ENCODE results near the gene EBF4.

The EBF4 gene

DNA sequence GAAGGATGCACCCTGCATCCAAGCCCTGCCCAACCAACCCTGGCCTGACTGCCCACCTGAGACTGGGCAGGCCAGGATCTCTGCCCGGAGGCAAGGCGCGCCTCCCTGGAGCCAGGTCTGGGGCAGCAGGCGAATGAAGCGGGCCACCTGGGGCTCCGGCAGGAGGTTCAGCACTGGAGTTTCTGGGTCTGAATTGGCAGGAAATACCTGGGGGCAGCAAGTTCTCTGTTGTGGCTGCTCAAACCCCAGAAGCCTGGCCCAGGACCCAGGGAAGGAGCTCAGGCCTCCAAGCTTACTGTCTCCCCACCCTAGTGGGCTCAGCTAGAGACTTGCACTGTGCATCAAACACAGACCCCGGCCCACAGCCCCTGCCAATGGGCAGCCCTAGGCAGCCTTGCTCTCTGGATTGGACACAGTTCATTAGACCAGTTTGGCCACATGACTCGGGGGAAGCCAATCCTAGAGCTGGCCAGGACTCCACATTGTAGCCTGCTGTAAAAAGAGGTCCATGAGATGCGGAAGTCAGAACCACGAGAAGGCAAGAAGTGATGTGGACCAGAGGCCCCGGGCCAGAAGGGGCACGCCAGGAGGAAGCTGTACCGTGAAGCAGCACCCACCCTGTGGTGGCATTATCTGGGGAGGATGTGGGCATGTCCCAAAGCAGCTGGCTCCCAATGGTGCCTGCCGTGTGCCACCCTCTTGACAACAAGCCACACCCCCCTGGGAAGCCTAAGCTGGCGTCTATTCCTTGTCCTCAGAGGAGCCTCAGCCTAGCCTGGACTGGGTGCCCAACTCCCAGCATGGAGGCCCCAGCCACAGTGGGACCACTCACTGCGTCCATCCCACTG is 104.8 kb downstream of the EBF4 start:
- DNase-seq (no peak), ATAC-seq (replicated peaks) (no peak)
- Mint-ChIP-seq H3K9me3 (no peaks in the 10 kb centered on the region), H3K36me3 (ENCODE audit: insufficient read depth) (peaks cover 3% of the 10 kb centered on the region), H3K27ac (no peak overlapping the region), H3K4me1 (ENCODE audit: low read depth in 2 of 2) (peaks cover 19 to 22% of the 10 kb centered on the region in 2 donors), H3K4me3 (no peak overlapping the region), H3K27me3 (peaks cover 88 to 100% of the 10 kb centered on the region in 2 donors)

DNA sequence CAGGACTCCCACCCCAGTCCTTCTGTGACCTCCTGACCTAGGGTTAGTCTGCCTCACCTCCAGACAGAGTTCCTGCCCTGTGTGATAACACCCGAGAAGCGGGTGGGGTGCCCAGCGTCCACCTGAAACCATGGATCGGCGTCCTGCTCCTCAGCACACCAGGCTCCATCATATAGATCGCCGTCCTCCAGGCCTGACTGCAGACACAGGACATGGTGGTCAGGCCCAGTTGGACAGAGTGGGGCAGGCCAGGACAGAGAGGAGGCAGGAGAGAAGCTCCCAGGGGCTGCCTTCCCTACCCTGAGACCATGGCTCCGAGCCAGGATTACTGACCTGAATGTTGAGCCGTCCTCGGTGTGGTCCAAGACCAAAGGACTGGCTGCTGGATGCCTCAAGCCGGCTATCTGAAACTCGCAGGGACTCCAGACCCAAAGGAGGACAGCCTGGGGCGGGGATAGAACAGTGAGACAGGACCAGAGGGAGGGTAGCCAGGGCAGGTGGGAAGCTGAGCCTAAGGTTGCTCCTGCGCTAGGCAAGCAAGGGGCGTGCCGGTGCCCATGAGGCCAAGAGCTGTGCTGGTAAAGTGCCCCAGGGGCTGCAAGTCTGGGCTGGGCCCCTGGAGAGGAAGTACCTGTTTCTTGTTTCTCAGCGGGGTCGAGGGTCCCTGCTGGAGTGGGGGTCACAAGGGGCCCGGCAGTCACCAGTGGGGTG is 105.7 kb downstream of the EBF4 start:
- H3K4me3 Mint-ChIP-seq: no peak overlapping the region
- peaks cover 19 to 22% of the 10 kb centered on the region in 2 donors for H3K4me1 Mint-ChIP-seq (ENCODE audit: low read depth in 2 of 2)
- ATAC-seq (replicated peaks) (no peak), DNase-seq (no peak)
- no peak overlapping the region for H3K27ac Mint-ChIP-seq
- peaks cover 87 to 100% of the 10 kb centered on the region in 2 donors for H3K27me3 Mint-ChIP-seq
- peaks cover 3% of the 10 kb centered on the region for H3K36me3 Mint-ChIP-seq (ENCODE audit: insufficient read depth)
- H3K9me3 Mint-ChIP-seq: no peaks in the 10 kb centered on the region

DNA sequence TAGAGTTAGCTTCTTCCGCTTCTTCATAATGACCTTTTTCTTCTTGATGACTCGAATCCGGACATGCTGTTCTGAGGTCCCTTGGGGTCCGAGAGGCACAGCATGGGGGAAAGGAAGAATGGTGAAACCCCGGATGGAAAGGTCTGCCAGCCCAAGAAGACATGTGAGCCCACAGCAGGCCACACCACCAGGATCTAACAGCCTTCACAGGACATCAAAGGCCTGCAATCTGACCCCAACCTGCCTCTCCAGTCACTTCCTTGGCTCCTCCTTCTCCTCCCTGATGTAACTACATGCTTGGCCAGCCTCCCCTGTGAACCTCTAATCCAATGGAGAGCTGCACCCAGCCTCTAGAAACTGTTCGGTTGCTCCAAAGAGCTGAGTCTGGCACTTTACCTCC is 106.2 kb downstream of the EBF4 start:
- Mint-ChIP-seq H3K9me3 (no peaks in the 10 kb centered on the region), H3K36me3 (ENCODE audit: insufficient read depth) (peaks cover 3% of the 10 kb centered on the region), H3K4me3 (peak overlapping the region in 1 of 2 donors; percentile 84), H3K27me3 (peaks cover 84 to 100% of the 10 kb centered on the region in 2 donors), H3K27ac (no peak overlapping the region), H3K4me1 (ENCODE audit: low read depth in 2 of 2) (peaks cover 19 to 22% of the 10 kb centered on the region in 2 donors)
- no peak for DNase-seq
- no peak for ATAC-seq (replicated peaks)

- no peak for DNase-seq
- ATAC-seq (replicated peaks): no peak
- Mint-ChIP-seq H3K27ac (no peak overlapping the region), H3K36me3 (ENCODE audit: insufficient read depth) (peaks cover under 1% of the 10 kb centered on the region), H3K27me3 (peaks cover 84 to 100% of the 10 kb centered on the region in 2 donors), H3K4me3 (peak overlapping the region; percentile 76 to 84), H3K4me1 (ENCODE audit: low read depth in 2 of 2) (peaks cover 19 to 22% of the 10 kb centered on the region in 2 donors), H3K9me3 (no peaks in the 10 kb centered on the region)
Observed at GRCh38 chr20:2799271-2799670, 106.7 kb downstream of the EBF4 start.

GRCh38 chr20:2799688-2800520 is 107.3 kb downstream of the EBF4 start:
- H3K27ac Mint-ChIP-seq: peak overlapping the region in 1 of 2 donors; percentile 87
- H3K4me1 Mint-ChIP-seq (ENCODE audit: low read depth in 2 of 2): peaks cover 19 to 22% of the 10 kb centered on the region in 2 donors
- no peaks in the 10 kb centered on the region for H3K9me3 Mint-ChIP-seq
- no peak for DNase-seq
- ATAC-seq (replicated peaks): peak; percentile 8
- H3K36me3 Mint-ChIP-seq (ENCODE audit: insufficient read depth): peaks cover 2% of the 10 kb centered on the region
- H3K4me3 Mint-ChIP-seq: peak overlapping the region; percentile 76 to 84
- H3K27me3 Mint-ChIP-seq: peaks cover 82 to 100% of the 10 kb centered on the region in 2 donors

- peak within 1 kb of the TSS; percentile 49 to 87 for H3K27ac Mint-ChIP-seq
- H3K4me3 Mint-ChIP-seq: peak within 1 kb of the TSS; percentile 78 to 84
- peak; percentile 49 for ATAC-seq (replicated peaks)
- H3K9me3 Mint-ChIP-seq: no peaks in the 10 kb centered on the region
- DNase-seq: no peak
- H3K4me1 Mint-ChIP-seq (ENCODE audit: low read depth in 2 of 2): peaks cover 19 to 22% of the 10 kb centered on the region in 2 donors
- peaks cover 84 to 100% of the 10 kb centered on the region in 2 donors for H3K27me3 Mint-ChIP-seq
- peaks cover 2% of the 10 kb centered on the region for H3K36me3 Mint-ChIP-seq (ENCODE audit: insufficient read depth)
Observed at GRCh38 chr20:2800521-2801285, 108.1 kb downstream of the EBF4 start, which contains the start of gene CPXM1. TSS of gene CPXM1 (minus strand) at chr20:2800627. CDS start at chr20:2800572, 55 bp downstream.

DNA sequence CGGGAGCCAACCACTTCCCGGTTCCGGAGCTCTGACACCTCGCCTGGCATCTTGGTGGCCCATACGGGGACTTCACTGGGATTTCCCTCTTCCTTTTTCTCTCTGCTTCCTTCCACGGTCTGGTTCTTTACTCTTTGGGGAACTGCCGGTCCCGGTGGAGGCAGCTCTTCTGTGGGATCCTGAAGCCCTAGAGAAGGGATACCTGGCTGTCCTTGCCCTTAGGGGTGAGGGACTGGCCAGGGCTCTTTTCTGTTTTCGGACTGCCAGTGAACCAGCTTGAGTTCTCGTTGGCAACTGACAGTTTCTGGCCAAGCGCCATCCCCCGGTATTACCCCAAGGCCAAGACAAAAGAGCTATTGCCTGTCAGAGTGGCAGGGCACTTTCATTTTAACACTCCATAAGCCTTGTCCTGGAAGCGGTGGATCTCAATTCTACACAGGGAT is 108.7 kb downstream of the EBF4 start:
- no peak for DNase-seq
- Mint-ChIP-seq H3K27me3 (peaks cover 84 to 100% of the 10 kb centered on the region in 2 donors), H3K9me3 (no peaks in the 10 kb centered on the region)

DNA sequence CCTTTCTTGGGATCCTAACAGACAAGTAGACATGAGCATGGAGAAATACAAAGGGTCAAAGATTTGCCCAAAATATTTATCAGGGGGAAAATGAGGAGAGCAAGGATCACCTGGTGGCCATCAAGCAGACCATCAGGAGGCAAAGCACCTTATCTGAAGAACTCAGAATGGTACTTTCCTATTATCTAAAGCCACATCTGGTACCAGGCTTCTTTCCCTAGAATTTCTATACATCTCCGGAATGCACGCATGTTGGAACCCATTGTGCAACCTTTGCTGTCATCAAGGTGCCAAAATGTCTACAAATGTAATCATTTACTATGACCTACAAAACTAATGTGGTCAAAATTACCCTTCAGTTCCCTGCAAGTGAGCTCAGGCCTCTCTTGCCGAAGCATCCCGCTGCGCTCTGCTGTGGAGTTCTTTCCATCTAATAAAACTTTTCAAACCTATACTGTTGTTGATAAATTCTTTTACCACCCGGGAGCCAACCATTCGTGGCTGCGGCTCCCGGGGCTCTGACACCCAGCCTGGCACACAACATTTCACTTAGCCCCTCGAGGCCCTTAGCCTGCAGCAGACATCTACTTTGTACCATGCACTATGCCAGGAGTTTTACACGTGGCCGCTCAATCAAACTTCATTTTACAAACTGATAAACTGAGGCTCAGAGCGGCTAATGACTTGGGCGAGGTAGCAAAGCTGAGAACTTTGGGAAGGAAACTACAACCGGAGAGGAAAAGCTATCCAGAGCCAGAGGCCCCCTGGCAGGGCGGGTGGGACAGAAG is 111.7 kb downstream of the EBF4 start:
- no peak for ATAC-seq (replicated peaks)
- no peak overlapping the region for H3K27ac Mint-ChIP-seq

More for the DNA sequence above, 108.7 kb downstream of the EBF4 start:
- H3K4me3 Mint-ChIP-seq: peak overlapping the region; percentile 75 to 78
- H3K36me3 Mint-ChIP-seq (ENCODE audit: insufficient read depth): peaks cover 2% of the 10 kb centered on the region
- peak overlapping the region in 1 of 2 donors; percentile 49 for H3K27ac Mint-ChIP-seq
- ATAC-seq (replicated peaks): no peak
- peaks cover 23 to 24% of the 10 kb centered on the region in 2 donors for H3K4me1 Mint-ChIP-seq (ENCODE audit: low read depth in 2 of 2)

DNA sequence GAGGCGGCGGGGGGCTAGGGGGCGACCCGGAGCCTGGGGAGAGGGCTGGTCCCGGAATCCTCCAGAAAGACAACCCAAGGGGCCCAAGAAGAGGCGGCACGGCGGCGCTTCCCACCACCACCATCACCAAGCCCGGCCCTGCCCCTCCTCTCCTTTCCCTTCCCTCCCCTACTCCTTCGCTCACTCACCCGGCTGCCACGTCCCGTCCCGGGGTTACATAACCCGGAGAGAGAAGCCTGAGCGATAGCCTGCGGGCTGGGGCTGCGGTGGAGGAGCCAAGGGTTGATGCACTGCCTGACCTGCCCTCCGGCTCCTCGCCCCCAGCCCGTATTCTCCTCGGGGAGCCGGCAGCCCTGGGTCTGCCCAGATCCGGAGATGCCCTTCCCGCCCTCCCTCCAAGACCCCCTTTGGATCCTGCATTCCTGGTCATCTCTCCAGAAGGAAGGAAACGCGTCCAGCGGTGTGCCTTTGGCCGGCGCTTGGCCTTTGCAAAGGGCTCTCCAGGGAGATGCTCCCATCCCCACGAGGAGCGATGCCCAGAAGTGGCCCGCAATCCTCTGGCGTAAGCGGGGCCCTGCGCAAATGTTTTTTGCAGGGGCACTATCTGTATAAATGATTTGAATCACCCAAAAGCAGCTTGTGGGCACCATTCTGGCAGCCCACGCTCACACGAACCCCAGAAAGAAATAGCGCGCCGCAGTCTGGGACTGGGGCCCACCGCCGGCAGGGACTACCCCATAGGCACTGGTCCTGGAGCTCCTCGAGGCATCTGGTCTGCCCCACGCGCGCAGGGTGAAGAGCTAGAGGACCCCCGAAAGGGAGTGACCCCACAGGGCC is 112.5 kb downstream of the EBF4 start:
- peaks cover 14 to 21% of the 10 kb centered on the region in 2 donors for H3K4me1 Mint-ChIP-seq (ENCODE audit: low read depth in 2 of 2)
- H3K4me3 Mint-ChIP-seq: no peak overlapping the region
- DNase-seq: no peak

More for the DNA sequence above, 111.7 kb downstream of the EBF4 start:
- Mint-ChIP-seq H3K4me1 (ENCODE audit: low read depth in 2 of 2) (peaks cover 21 to 29% of the 10 kb centered on the region in 2 donors), H3K9me3 (no peaks in the 10 kb centered on the region), H3K36me3 (ENCODE audit: insufficient read depth) (peaks cover 2% of the 10 kb centered on the region), H3K4me3 (no peak overlapping the region), H3K27me3 (peaks cover 76 to 99% of the 10 kb centered on the region in 2 donors)
- DNase-seq: no peak

GRCh38 chr20:2805689-2806350 is 113.2 kb downstream of the EBF4 start:
- Mint-ChIP-seq H3K27ac (no peak overlapping the region), H3K36me3 (ENCODE audit: insufficient read depth) (peaks cover 2% of the 10 kb centered on the region), H3K27me3 (peaks cover 66 to 92% of the 10 kb centered on the region in 2 donors), H3K4me3 (no peak overlapping the region), H3K9me3 (no peaks in the 10 kb centered on the region), H3K4me1 (ENCODE audit: low read depth in 2 of 2) (peaks cover 11 to 16% of the 10 kb centered on the region in 2 donors)
- DNase-seq (no peak), ATAC-seq (replicated peaks) (no peak)

More for the DNA sequence above, 112.5 kb downstream of the EBF4 start:
- Mint-ChIP-seq H3K27ac (no peak overlapping the region), H3K27me3 (peaks cover 69 to 95% of the 10 kb centered on the region in 2 donors), H3K36me3 (ENCODE audit: insufficient read depth) (peaks cover 2% of the 10 kb centered on the region), H3K9me3 (no peaks in the 10 kb centered on the region)
- no peak for ATAC-seq (replicated peaks)

- Mint-ChIP-seq H3K4me1 (ENCODE audit: low read depth in 2 of 2) (peaks cover 6 to 11% of the 10 kb centered on the region in 2 donors), H3K4me3 (no peak overlapping the region), H3K36me3 (ENCODE audit: insufficient read depth) (peaks cover 2% of the 10 kb centered on the region), H3K9me3 (no peaks in the 10 kb centered on the region), H3K27ac (no peak overlapping the region), H3K27me3 (peaks cover 66 to 91% of the 10 kb centered on the region in 2 donors)
- DNase-seq (no peak), ATAC-seq (replicated peaks) (no peak)
Observed at GRCh38 chr20:2806351-2806701, 113.7 kb downstream of the EBF4 start.
